ENCODE measurements around the gene ATP2B2.

The ATP2B2 gene

DNA sequence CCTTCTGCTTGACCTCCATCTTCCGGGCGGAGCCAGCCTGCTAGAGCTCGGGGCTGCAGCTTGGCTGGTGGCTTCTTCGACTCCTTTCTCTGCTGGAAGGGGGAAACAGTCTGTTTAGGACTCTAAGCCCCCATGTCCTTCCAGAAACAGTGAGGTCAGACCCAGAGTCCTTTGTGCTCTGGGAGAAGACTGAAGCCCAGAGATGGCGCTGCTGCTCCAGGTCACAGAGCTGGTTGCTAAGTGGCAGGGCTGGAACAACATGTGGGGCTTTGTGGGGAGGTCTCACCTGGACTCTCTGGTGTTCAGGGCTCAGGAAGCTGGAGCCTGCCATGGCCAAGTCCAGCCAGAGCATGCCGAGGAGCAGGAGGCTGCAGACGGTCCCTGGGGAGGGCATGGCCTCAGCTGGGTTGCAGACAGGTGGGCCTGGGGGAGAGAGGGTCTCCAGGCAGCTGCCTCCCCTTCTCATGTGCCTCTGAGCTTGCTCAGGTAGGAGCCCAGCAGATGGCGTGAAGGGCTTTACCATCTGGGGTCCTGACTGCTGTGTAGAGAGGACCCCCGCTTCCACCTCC, 215.5 kb downstream of the ATP2B2 start:
- TF ChIP-seq, protein P1, sequence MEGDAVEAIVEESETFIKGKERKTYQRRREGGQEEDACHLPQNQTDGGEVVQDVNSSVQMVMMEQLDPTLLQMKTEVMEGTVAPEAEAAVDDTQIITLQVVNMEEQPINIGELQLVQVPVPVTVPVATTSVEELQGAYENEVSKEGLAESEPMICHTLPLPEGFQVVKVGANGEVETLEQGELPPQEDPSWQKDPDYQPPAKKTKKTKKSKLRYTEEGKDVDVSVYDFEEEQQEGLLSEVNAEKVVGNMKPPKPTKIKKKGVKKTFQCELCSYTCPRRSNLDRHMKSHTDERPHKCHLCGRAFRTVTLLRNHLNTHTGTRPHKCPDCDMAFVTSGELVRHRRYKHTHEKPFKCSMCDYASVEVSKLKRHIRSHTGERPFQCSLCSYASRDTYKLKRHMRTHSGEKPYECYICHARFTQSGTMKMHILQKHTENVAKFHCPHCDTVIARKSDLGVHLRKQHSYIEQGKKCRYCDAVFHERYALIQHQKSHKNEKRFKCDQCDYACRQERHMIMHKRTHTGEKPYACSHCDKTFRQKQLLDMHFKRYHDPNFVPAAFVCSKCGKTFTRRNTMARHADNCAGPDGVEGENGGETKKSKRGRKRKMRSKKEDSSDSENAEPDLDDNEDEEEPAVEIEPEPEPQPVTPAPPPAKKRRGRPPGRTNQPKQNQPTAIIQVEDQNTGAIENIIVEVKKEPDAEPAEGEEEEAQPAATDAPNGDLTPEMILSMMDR (IDR thresholded peaks at IDR 0.05; ENCODE audit: unreplicated experiment in 3 of 3): no peak
- H3K27me3 Mint-ChIP-seq (ENCODE audit: low read depth): no peaks in the 10 kb centered on the region

DNA sequence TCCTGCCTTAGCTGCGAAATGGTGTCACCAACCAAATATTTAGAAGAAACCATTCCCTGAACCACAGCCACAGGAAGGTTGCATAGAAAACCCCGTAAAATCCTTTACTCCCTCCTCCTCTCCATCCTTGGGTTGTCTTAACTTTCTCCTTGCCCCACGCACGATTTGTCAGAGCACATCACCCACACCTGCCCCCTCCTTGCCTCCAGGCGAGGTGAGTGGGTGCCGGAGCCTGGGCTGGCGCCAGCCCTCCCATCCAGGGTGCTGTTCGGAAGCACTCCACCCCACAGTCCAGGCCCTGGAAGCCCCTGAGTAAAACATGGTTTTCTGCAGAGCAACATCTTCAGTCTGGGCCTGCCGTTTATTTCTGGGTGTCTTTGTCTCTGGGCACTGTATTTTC, 216.3 kb downstream of the ATP2B2 start:
- no peak overlapping the region for H3K27ac Mint-ChIP-seq
- H3K4me1 Mint-ChIP-seq: peaks cover 10% of the 10 kb centered on the region
- TF ChIP-seq, protein P1 (IDR thresholded peaks at IDR 0.05; ENCODE audit: unreplicated experiment in 3 of 3): no peak
- peaks cover 12% of the 10 kb centered on the region for H3K36me3 Mint-ChIP-seq (ENCODE audit: low read depth)
- H3K27me3 Mint-ChIP-seq (ENCODE audit: low read depth): no peaks in the 10 kb centered on the region
- H3K9me3 Mint-ChIP-seq: no peaks in the 10 kb centered on the region
- H3K4me3 Mint-ChIP-seq: no peak overlapping the region

More for the DNA sequence above, 215.5 kb downstream of the ATP2B2 start:
- Mint-ChIP-seq H3K36me3 (ENCODE audit: low read depth) (peaks cover 14% of the 10 kb centered on the region), H3K4me3 (no peak overlapping the region), H3K9me3 (no peaks in the 10 kb centered on the region), H3K4me1 (peaks cover 10% of the 10 kb centered on the region), H3K27ac (no peak overlapping the region)

DNA sequence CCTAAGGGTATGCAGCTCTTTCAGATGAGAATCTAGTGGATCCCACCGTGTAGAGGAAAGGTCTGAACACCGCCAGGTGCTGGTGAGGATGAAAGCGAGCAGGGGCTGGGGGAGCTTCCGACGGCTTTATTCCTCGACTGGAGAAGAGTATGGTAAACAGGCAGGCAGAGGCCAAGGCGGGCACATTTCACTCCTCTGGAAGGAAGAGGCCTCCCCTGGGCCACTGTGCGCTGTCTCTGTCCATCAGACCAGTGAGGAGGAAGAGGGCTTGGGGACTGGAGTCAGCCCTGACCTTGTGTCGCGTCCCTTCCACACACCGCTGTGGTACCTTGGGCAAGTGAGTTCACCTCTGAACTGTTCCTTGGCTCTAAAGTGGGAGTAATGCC, 216.8 kb downstream of the ATP2B2 start:
- Mint-ChIP-seq H3K9me3 (no peaks in the 10 kb centered on the region), H3K4me1 (peaks cover 14% of the 10 kb centered on the region), H3K27ac (no peak overlapping the region), H3K27me3 (ENCODE audit: low read depth) (no peaks in the 10 kb centered on the region), H3K4me3 (no peak overlapping the region), H3K36me3 (ENCODE audit: low read depth) (peaks cover 14% of the 10 kb centered on the region)
- TF ChIP-seq, protein P1 (IDR thresholded peaks at IDR 0.05; ENCODE audit: unreplicated experiment in 3 of 3): no peak

DNA sequence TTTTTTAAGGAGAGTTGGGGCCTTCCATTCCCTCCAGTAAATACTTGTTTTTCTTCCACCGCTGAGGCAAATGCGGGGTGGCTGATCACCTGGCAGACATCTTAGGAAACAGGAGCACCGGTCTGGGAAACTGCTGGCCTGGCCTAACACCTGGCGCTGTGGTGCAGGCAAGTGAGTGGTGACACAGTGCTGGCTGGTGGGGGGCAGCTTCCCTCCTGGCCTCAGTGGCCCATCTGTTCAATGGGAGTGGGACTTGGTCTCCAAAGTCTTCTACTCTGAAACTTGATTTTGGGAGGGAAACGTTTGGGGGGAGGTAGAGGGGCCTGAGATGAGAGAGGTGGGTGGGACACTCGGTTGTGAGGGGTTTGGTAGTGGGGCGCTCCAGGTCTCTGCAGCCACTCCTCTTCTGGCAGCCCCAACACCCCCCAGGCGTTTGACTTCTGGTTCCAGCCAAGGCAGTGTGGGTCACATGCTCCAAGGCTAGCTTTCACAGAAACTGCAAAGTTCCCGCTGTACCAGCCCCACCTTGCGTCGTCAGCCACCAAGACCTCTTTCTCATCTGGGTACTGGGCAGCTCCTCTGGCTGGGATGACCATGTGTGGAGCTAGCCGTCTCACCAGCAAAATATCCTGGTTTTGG, 217.3 kb downstream of the ATP2B2 start:
- Mint-ChIP-seq H3K27ac (no peak overlapping the region), H3K27me3 (ENCODE audit: low read depth) (no peaks in the 10 kb centered on the region), H3K4me3 (no peak overlapping the region), H3K36me3 (ENCODE audit: low read depth) (peaks cover 18% of the 10 kb centered on the region), H3K9me3 (no peaks in the 10 kb centered on the region), H3K4me1 (peaks cover 17% of the 10 kb centered on the region)
- TF ChIP-seq, protein P1 (IDR thresholded peaks at IDR 0.05; ENCODE audit: unreplicated experiment in 3 of 3): no peak

DNA sequence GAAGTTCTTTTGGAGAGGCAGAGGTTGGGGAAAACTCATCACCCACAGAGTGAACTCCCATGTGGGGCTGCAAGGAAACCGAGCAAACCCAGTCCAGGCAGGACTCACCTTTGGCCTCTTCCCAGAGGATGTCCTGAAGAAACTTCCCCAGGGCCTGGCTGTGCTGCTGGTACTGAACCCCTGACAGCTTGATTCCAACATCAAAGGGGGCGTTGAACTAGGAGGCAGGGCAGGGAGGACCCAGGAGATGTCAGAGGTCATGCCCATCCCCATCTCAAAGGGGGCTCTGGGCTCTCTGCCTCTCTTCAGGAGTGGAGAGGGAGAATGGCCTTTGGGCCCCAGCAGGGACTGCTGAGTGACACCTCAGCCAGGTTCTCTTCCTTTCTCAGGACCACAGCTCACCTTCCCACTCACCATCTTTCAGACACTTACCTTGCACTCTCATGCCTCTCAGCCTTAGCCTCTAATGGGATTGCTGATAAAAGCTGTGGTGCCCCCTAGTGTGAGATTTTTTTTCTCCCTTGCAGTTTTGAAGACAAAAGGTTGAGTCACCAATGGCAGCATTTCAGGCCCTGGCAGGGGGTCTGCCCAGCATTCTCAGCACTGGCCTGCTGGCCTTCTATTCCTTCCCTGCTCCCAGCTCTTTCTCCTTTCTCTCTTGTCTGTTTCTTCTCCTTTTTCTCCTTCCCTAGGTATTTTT, 218.6 kb downstream of the ATP2B2 start:
- Mint-ChIP-seq H3K36me3 (ENCODE audit: low read depth) (peaks cover 14% of the 10 kb centered on the region), H3K9me3 (no peaks in the 10 kb centered on the region), H3K27me3 (ENCODE audit: low read depth) (no peaks in the 10 kb centered on the region), H3K4me1 (peaks cover 22% of the 10 kb centered on the region), H3K4me3 (no peak overlapping the region), H3K27ac (peak overlapping the region; percentile 37 to 91 (median 87))
- TF ChIP-seq, protein P1 (IDR thresholded peaks at IDR 0.05; ENCODE audit: unreplicated experiment in 3 of 3): no peak

Data from nephron (organoid).